ENCODE data around the gene PDIA5.

The PDIA5 gene

DNA sequence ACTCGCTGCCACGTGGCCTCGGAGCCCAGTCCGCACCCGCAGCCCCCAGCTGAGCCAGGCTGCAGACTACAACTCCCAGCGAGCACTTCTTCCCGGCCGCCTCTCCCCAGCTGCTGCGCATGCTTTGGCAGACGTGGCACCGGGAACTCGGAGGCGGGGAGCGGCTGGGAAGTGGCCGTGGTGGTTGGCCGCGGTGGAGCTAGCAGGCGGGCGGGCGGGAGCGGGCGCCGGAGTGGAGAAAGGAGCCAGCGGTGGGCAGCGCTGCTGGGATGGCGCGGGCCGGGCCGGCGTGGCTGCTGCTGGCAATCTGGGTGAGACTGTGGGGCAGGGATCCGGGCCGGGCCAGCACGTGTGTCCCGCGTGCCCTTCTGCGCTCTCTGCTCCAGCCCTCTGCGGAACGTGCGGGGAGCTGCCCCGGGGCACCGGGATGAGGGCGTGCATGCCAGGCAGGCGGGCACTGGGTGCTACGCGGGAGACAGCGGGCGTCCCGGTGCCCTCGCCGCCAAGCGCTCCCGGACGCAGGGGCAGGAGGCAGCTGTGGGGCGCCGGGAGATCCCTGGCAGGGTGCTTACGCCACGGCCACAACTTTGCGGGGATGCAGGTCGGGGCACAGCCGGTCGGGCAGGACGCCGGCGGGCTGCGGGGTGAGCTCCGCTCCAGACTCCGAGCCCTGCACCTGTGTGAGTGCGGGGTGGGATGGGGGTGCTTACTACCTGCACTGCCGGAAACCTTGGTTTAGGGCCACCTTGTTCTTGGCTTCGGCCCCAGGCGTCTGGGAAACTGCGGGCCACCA is at the start of gene PDIA5:
TSS of gene PDIA5 (plus strand) at position 130 of the 793 bp plus-strand sequence. CDS start at position 270, 140 bp downstream.
- DNase-seq (ENCODE audit: low read depth), result peak; percentile 46
- H3K4me3 ChIP-seq (ENCODE audit: control insufficient read depth, low read depth, low read length), result peak within 1 kb of the TSS; percentile 87
- TF ChIP-seq, protein P1, sequence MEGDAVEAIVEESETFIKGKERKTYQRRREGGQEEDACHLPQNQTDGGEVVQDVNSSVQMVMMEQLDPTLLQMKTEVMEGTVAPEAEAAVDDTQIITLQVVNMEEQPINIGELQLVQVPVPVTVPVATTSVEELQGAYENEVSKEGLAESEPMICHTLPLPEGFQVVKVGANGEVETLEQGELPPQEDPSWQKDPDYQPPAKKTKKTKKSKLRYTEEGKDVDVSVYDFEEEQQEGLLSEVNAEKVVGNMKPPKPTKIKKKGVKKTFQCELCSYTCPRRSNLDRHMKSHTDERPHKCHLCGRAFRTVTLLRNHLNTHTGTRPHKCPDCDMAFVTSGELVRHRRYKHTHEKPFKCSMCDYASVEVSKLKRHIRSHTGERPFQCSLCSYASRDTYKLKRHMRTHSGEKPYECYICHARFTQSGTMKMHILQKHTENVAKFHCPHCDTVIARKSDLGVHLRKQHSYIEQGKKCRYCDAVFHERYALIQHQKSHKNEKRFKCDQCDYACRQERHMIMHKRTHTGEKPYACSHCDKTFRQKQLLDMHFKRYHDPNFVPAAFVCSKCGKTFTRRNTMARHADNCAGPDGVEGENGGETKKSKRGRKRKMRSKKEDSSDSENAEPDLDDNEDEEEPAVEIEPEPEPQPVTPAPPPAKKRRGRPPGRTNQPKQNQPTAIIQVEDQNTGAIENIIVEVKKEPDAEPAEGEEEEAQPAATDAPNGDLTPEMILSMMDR (IDR thresholded peaks at IDR 0.05; ENCODE audit: control insufficient read depth, insufficient read depth, low read depth, low read length, missing control alignments), result no peak

DNA sequence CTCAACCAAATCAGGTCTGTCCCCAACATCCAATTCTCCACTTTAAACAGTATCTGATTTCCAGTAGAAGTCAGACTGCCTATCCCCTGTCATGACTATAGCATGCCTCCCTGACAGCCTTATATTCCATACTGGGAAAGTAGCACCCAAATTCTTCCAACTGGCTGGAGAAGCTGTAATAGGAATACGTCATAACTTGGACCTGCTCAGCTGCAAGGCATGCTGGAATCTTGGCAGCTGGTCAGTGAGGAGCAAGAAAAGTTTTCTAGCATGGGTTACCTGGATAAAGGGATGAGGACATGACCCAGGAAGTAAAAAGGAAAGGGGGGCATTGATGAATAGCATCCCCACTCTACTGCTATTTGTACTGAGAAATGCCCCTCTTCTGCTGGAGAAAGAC is 48.1 kb upstream of the PDIA5 start:
- H3K4me3 ChIP-seq (ENCODE audit: control insufficient read depth, low read depth, low read length), result no peak overlapping the region
- no peak for DNase-seq (ENCODE audit: low read depth)
- TF ChIP-seq, protein P1 (IDR thresholded peaks at IDR 0.05; ENCODE audit: control insufficient read depth, insufficient read depth, low read depth, low read length, missing control alignments), result no peak

DNA sequence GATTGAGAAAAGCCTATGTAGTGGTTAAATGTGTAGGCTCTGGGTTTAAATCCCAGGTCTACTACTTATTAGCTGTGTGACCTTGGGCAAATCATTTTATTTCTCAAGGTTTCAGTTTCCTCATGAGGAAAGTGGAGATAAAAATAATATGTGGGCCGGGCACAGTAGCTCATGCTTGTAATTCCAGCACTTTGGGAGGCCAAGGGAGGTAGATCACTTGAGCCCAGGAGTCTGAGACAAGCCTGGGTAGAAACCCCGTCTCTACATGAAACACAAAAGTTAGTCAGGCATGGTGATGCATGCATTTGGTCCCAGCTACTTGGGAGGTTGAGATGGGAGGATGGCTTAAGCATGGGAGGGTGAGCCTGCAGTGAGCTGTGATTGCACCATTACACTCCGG is 47.7 kb upstream of the PDIA5 start:
- no peak overlapping the region for H3K4me3 ChIP-seq (ENCODE audit: control insufficient read depth, low read depth, low read length)
- TF ChIP-seq, protein P1 (IDR thresholded peaks at IDR 0.05; ENCODE audit: control insufficient read depth, insufficient read depth, low read depth, low read length, missing control alignments), result no peak
- DNase-seq (ENCODE audit: low read depth), result no peak

DNA sequence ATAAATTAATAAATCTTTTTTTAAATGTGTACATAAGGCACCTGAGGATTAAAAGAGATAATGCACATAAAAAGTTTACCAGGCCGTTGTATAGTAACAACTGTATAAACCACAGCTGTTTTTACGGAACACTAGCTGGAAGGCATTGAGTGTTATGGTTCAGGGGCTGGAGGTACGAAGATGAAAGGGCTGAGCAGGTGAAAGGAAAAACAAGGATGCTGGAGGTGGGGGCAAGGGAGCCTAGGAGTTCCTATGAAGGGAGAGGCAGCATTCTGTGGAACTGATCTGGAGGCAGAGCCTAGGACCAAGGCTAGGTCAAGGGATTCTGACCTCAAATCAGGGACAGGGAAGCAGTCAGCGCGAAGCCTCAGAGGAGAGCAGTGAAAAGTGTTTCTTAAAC is 47.2 kb upstream of the PDIA5 start:
- no peak overlapping the region for H3K4me3 ChIP-seq (ENCODE audit: control insufficient read depth, low read depth, low read length)
- DNase-seq (ENCODE audit: low read depth), result no peak
- TF ChIP-seq, protein P1 (IDR thresholded peaks at IDR 0.05; ENCODE audit: control insufficient read depth, insufficient read depth, low read depth, low read length, missing control alignments), result no peak

DNA sequence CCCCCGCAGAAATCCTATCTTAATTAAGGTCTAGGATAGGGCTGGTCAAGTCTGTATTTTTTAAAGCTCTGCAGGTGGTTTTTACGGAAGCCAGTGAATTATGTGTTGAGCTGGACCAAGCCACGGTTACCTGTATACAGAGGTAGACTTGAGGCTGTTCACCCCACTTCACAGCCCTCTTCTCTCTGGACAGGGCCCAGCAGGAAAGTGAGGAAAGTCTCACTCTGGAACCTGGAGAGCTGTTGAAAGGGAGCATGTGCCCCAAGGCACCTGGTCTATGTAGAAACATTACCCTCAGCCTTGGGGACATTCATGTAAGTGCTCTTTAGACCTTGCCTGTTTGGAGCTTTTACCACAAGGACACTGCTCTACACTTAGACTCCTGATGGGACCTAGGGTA is 46.1 kb upstream of the PDIA5 start:
- no peak for DNase-seq (ENCODE audit: low read depth)
- no peak overlapping the region for H3K4me3 ChIP-seq (ENCODE audit: control insufficient read depth, low read depth, low read length)
- TF ChIP-seq, protein P1 (IDR thresholded peaks at IDR 0.05; ENCODE audit: control insufficient read depth, insufficient read depth, low read depth, low read length, missing control alignments), result no peak

DNA sequence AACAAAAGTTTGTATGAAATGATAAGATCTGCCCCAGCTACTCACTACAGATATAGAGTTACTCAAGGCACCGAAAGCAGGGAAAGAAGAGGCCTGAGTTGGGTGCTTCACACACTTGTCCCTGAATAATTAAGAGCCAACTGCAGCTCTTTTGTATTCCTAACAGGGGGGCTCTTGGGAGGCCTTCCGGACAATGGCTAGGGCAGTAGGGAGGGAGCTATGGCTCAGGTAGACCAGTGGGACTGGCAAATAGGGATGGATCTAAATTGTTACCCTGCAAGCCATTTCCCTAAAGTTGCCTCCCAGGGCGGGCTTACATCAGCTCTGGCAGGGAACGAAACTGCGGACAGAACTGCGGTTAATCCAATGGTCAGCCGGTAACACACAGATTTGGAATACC is 45.4 kb upstream of the PDIA5 start:
- H3K4me3 ChIP-seq (ENCODE audit: control insufficient read depth, low read depth, low read length), result no peak overlapping the region
- TF ChIP-seq, protein P1 (IDR thresholded peaks at IDR 0.05; ENCODE audit: control insufficient read depth, insufficient read depth, low read depth, low read length, missing control alignments), result no peak
- DNase-seq (ENCODE audit: low read depth), result no peak

Data from AG09309 (cell line).